Lower leg skin (tissue), 4 donors: Measurements from ENCODE around the gene HERPUD1. TPM values are rescaled to one million over a fixed set of nuclear protein-coding genes. Genes with fewer than 3 reads are reported as not detected.
"Not testable (repeated sequence)": the region's sequence is repeated elsewhere in the genome, so short reads cannot be mapped to it uniquely, and the experiment has no call there.

Source experiments
- DNase-seq, 2 donors: peaks; one replicate each; pipeline ENCODE4 v3.0.0-alpha.2; 2019; ENCODE audit warnings: low spot score in 2 of 2
- H3K4me3 ChIP-seq: fragments of 200-600 bp; sonication (generic); 2 replicates; pipeline ENCODE4 v1.5.1; 2017; ENCODE audit warnings: mild to moderate bottlenecking, low read depth; ENCODE audit not compliant: poor library complexity, severe bottlenecking
- CTCF ChIP-seq, 3 donors: fragments of 450-650 bp; IDR thresholded peaks; one replicate each; pipeline ENCODE4 v1.5.1; 2016; ENCODE audit warnings: antibody characterized with exemption in 3 of 3, mild to moderate bottlenecking in 3 of 3, moderate library complexity in 2 of 3
- POLR2A ChIP-seq, 2 donors: fragments of 450-650 bp; IDR thresholded peaks; one replicate each; pipeline ENCODE4 v1.6.1; 2016 to 2017; ENCODE audit warnings: antibody characterized with exemption in 2 of 2, mild to moderate bottlenecking in 1 of 2, moderate library complexity in 1 of 2
- whole genome bisulfite sequencing, 2 donors: methylation state at CpG; one replicate each; pipeline ENCODE4 v1.1.5; 2018; 5-methylcytosine and 5-hydroxymethylcytosine counted together
- intact Hi-C: fragments of 100-400 bp; cut with DNase I; formaldehyde crosslinking; loops from one replicate; pipeline ENCODE4 v1.15.0; 2023; ENCODE audit warnings: low total_unique reads
- total RNA-seq, 4 donors: library from RNA; depleted of rRNA; stranded (reverse); fragments of >200 nt; gene quantifications; one replicate each; pipeline ENCODE4 v1.1.0, GENCODE V29; 2016

Gene HERPUD1
- total RNA-seq, 4 donors from 2014 or later: 136 to 165 (median 158) TPM

DNA sequence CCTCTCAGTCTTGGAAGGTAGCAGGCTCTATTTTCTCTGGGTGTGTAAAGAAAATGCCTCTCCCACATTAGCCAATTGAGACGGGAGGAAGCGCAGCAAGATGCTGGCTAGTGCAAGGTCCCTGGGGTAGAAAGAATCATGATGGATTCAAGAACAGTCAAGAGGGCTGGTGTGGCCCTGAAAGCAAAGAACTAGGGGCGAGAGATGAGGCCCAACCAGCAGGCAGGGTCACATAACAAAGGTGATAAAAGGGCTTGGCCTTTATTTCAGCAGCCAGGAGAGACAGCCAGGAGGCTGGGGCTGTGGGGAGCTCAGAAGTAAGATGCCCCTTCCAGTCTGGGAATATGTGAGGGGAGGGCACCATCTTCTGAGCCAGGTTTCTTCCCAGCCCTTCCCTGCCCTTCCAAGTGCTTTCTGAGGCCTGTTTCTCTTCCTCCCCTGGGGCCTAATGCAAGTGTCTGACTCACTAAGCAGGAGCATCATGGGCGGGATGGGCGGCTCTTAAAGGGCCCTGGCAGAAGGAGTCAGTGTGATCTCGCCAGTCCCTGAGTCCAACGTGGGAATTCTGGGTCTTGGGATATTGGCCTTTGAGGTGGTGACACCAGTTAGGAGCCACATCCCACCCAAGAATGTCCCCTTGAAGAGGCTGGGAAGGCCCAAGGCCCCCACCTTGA lies 53.5 kb downstream of the HERPUD1 start:
- H3K4me3 ChIP-seq: no peak overlapping the region
- intact Hi-C loops: no loop called here
- 24 to 31% methylated on average over 4 to 7 of the region's 7 CpGs for WGBS, 2 donors
- no peak for TF ChIP-seq CTCF (IDR thresholded peaks at IDR 0.05)
- no peak for TF ChIP-seq POLR2A (IDR thresholded peaks at IDR 0.05)
- DNase-seq: peak; percentile 75 to 93

DNA sequence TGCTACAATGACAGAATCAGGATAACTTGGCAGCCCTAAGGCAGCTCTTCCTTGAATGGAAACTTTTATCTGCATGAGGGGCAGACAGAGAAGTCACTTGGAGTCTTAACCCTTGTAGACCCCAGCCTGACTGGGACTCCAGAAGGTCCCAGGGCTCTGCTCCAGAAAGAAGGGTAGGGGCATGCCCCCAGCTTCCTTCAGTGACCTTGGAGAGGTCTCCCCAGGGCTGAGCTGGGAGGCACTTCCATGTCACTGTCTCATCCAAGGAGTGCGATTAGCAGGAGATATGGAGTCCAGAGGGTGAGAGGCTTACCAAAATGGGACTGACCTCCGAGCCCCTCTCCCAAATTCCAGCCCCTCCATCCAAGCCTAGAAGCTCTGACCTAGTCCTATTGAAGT lies 54.0 kb downstream of the HERPUD1 start:
- TF ChIP-seq POLR2A (IDR thresholded peaks at IDR 0.05): no peak
- no peak for TF ChIP-seq CTCF (IDR thresholded peaks at IDR 0.05)
- 67 to 82% methylated on average over 2 of the region's 2 CpGs for WGBS, 2 donors
- intact Hi-C loops: no loop called here
- DNase-seq: no peak
- H3K4me3 ChIP-seq: no peak overlapping the region

DNA sequence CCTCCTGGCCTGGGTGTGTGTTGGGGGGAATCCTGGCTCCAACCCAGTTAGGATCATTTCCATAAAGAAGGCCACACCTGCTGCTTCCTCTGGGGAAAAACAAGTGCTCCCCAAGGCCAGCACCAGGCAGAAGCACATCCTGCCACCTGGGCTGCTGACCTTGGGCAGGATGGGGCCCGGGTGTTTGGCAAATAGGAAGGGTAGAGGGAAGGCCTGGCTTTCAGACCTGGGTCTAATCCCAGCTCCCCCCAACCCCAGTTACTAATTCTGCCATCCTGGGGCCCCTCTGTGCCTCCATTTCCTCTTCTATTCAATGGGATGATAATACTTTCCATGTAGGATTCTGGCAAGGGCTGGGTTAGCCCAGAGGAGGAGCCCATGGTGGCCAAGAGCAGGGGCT lies 54.4 kb downstream of the HERPUD1 start:
- H3K4me3 ChIP-seq: no peak overlapping the region
- WGBS, 2 donors: 67 to 73% methylated on average over 1 of the region's 1 CpG
- intact Hi-C loops: no loop called here
- TF ChIP-seq POLR2A (IDR thresholded peaks at IDR 0.05) (no peak), CTCF (IDR thresholded peaks at IDR 0.05) (no peak)
- no peak for DNase-seq

- H3K4me3 ChIP-seq, intact Hi-C loops, DNase-seq: not testable (repeated sequence)
- 84 to 88% methylated on average over 4 of the region's 4 CpGs for WGBS, 2 donors
Observed at GRCh38 chr16:56986908-56987307, 55.0 kb downstream of the HERPUD1 start.

DNA sequence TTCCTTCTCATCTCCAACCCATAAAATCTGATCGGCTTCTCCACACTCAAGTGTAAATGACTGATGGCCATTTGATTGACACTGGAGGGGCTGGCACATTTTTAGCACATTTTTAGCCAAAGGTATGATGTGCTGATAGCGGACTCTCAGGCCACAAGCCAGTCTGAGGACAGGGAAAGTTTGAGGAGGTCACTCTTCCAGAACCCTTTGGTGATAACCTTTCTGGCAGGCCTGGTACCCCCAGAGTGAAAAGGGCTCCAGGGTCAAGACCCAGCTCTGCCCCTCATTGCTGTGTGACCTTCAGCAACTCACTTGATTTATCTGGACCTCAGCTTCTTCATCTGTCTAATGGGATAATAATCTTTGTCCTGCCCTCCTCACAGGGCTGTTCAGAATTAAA lies 55.8 kb downstream of the HERPUD1 start:
- DNase-seq: no peak
- intact Hi-C loops: no loop called here
- TF ChIP-seq POLR2A (IDR thresholded peaks at IDR 0.05) (no peak), CTCF (IDR thresholded peaks at IDR 0.05) (no peak)
- WGBS, 2 donors: 93 to 98% methylated on average over 2 of the region's 2 CpGs
- no peak overlapping the region for H3K4me3 ChIP-seq

DNA sequence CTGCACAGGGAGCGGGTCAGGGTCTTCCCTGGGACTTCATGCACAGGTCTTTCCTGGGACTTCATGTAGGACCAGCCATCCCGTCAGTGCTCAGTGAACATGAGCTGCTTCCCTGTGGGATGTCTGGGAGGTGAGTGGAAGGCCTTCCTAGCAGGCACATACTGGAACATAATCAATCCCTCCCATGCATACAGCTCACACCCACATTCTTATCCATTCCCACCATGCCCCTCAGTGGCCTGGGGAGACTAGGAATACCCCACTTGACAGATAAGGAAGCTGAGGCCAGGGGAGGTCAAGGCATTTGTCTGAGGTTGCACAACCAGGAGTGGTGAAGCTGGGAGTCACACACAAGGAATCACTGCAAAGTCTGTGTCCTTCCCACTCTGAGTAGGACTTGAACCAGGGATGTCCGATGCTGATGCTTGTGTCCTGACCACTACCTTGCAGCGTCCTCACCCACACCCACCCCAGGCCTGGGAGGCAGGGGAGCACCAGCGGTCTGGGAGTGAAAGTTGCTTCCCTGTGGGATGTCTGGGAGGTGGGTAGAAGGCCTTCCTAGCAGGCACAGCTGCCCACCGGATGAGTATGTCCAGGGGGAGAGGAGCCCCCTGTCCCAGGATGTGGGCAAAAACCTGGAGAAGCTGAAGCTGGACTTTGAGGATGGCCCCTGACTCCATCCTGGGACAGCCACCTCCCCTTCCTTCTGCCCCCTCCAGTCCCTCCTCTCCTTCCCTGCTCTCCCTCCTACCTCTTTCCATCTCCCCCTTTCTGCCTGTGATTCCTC lies 56.4 kb downstream of the HERPUD1 start:
- H3K4me3 ChIP-seq: peak overlapping the region; percentile 54
- 73 to 74% methylated on average over 5 to 6 of the region's 6 CpGs for WGBS, 2 donors
- intact Hi-C loops: no loop called here
- TF ChIP-seq POLR2A (IDR thresholded peaks at IDR 0.05) (no peak), CTCF (IDR thresholded peaks at IDR 0.05) (no peak)
- DNase-seq: no peak
